GM19035 (cell line): ENCODE results near the gene EPB41L4B.
"Not testable (repeated sequence)": the region's sequence is repeated elsewhere in the genome, so short reads cannot be mapped to it uniquely, and the experiment has no call there.

ENCODE experiments used
- ATAC-seq: cut with Tn5 transposase; IDR thresholded peaks from one replicate; pipeline ENCODE4 v1.9.1; 2021; ENCODE audit not compliant: unreplicated experiment

Gene EPB41L4B

GRCh38 chr9:109126671-109127070 lies 194.2 kb downstream of the EPB41L4B start:
- ATAC-seq, result not testable (repeated sequence)

DNA sequence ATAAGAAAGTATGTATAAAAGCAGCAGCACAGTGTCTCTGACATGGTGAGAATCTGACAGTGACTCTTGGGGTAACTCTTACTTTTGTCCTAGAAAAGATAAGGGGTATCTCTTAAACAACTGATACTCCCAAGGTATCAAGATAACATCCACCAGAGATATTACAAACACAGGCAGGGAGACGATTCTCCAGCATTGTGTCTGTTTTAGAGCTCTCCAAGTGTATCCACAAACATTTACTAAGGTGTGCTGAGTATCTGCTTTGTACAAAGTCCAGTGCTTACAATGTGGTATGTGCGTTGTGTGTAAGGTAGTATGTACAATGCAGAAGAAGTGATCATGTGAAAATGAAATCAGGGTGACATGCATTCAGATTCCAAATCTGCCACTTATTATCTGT lies 196.7 kb downstream of the EPB41L4B start:
- ATAC-seq, result no peak

GRCh38 chr9:109122726-109123621 lies 197.9 kb downstream of the EPB41L4B start:
- no peak for ATAC-seq
